CD4-positive, alpha-beta T cell treated with Interferon gamma for 1 hour (primary cell): ENCODE data around the gene MARVELD2.
"Not testable (repeated sequence)": the region's sequence is repeated elsewhere in the genome, so short reads cannot be mapped to it uniquely, and the experiment has no call there.

Experiments used
- DNase-seq: peaks from one replicate; pipeline ENCODE4 v3.0.0-alpha.2; 2020

The MARVELD2 gene

DNA sequence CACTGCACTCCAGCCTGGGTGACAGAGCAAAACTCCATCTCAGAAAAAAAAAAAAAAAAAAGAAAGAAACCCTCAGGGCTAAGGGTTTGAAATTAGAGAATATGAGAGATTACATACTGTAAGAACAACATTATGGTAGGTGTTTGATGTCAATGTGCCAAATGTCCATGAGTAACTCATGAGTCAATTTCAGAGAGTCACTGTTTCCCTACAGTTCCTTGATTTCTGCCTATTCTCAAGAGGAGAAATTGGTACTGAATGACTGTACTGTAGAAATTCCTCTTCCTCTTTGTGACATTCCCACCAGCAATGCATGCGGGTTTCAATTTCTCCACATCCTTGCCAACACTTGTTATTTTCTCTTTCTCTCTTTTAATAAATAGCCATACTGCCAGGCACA, 35.2 kb downstream of the MARVELD2 start:
- DNase-seq: no peak

DNA sequence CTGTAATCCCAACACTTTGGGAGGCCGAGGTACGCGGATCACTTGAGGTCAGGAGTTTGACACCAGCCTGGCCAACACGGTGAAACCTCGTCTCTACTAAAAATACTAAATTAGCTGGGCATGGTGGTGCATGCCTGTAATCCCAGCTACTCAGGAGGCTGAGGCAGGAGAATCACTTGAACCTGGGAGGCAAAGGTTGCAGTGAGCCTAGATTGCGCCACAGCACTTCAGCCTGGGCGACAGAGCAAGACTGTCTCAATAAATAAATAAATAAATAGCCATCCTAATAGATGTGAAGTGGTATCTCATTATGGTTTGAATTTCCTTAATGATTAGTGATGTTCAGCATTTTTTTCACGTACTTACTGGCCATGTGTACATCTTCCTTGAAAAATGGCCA, 35.6 kb downstream of the MARVELD2 start:
- DNase-seq: not testable (repeated sequence)

DNA sequence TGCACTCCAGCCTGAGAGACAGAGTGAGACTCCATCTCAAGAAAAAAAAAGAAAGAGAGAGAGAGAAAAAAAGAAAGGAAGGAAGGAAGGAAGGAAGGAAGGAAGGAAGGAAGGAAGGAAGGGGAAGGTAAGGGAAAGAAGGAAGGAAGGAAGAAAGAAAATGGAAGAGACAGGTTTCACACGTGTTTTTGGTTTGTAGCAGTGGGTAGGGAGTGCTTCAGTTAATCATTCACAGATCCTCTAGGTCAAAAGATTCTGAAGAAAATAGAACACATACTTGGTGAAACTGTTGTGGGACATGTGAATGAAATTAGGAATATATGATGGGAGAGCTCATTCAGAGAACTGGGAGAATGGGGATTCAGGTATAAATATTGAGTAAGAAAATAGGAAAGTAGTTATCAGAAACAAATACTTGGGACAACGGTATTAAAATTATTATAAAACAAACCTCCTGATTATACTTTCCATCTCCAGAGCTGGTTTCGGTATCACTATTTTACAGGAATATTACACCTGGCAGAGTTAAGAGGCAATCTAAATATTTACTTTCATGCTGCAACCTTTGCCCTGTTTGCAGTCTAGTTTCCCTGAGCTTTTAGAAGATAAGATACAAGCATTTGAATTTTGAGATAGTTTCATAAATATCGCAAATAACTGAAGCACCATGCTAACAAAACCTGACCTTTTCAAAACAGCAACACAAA, 37.2 kb downstream of the MARVELD2 start:
- no peak for DNase-seq

DNA sequence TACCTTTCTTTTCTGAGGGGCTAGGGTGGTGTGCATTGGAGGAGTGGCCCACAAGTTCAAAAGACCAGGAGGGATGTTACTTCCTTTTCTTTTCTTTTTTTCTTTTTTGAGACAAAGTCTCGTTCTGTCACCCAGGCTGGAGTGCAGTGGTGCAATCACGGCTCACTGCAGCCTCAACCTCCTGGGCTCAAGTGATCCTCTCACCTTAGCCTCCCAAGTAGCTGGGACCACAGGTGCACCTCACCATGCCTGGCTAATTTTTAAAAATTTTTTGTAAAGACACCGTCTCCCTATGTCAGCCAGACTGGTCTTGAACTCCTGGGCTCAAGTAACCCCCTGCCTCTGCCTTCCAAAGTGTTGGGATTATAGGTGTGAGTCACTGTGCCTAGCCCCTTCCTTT, 38.6 kb downstream of the MARVELD2 start:
- not testable (repeated sequence) for DNase-seq

DNA sequence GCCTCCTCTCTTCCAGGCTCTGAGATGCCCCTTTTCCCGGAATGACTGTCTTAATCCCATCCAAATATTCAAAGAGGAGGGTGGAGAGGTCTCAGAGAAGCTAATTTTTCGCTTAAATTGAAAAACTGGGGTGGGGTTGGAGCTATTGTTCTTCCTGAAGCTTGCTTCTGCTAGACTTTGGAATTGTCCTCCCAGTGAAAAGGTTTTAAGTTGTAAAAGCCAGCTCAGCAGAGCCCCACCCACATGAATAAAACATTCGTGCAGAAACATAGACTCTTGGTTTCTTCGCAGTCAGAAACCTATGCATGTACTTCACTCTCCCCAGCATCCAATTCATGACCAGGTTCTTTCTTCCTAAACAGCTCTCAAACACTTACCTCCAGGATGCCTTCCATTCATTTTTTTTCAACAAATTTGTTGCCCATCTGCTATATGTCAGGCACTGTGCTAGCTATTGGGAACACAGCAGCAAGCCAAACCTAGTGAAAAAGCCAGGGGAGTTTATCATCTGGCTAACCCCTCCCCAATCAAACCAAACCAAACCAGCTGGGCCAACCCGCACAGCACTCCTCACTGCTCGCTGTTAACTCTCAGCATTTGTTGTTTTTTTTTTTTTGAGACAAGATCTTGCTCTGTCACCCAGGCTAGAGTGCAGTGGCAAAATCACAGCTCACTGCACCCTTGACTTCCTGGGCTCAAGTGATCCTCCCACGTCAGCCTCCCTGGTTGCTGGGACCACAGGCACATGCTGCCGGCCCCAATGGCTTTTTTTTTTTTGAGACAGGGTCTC, 39.7 kb downstream of the MARVELD2 start:
- DNase-seq: no peak

DNA sequence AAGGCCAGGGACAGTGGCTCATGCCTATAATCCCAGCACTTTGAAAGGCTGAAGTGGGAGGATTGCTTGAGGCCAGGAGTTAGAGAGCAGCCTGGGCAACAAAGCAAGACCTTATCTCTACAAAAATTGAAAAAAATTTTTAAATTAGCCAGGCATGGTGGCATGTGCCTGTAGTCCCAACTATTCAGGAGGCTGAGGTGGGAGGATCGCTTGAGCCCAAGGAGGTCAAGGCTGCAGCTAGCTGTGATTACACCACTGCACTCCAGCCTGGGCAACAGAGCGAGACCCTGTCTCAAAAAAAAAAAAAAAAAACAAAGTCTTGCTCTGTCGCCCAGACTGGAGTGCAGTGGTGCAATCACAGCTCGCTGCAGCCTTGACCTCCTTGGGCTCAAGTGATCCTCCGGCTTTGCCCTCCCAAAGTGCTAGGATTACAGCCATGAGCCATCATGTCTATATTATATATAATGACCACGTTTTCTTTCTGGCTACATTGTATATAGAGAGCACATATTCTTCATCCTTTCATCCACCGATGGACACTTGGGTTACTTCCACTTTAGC, 40.6 kb downstream of the MARVELD2 start:
- not testable (repeated sequence) for DNase-seq

DNA sequence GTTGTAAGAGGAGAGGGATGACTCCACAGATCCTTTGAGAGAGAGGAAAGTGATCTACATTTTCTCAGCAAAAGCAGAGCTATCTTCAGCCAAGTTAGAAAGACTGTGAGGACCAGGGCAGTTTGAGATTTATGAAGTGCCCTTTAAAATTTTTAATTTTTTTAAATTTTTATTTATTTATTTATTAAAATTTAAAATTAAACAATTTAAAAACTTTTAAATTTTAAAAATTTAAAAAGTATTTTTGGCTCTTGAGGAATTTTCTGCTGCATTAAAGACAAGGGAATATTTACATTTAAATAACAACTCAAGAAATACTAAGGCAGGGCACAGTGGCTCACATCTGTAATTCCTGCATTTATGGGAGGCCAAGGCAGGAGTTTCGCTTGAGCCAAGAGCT, 47.3 kb downstream of the MARVELD2 start:
- no peak for DNase-seq

DNA sequence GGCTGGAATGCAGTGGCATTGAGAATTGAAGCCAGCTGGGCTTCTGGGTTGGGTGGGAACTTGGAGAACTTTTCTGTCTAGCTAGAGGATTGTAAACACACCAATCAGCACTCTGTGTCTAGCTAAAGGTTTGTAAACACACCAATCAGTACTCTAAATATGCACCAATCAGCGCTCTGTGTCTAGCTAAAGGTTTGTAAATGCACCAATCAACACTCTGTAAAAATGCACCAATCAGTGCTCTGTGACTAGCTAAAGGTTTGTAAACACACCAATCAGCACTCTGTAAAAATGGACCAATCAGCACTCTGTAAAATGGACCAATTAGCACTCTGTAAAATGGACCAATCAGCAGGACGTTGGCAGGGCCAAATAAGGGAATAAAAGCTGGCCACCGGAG, 51.5 kb downstream of the MARVELD2 start:
- DNase-seq: not testable (repeated sequence)

DNA sequence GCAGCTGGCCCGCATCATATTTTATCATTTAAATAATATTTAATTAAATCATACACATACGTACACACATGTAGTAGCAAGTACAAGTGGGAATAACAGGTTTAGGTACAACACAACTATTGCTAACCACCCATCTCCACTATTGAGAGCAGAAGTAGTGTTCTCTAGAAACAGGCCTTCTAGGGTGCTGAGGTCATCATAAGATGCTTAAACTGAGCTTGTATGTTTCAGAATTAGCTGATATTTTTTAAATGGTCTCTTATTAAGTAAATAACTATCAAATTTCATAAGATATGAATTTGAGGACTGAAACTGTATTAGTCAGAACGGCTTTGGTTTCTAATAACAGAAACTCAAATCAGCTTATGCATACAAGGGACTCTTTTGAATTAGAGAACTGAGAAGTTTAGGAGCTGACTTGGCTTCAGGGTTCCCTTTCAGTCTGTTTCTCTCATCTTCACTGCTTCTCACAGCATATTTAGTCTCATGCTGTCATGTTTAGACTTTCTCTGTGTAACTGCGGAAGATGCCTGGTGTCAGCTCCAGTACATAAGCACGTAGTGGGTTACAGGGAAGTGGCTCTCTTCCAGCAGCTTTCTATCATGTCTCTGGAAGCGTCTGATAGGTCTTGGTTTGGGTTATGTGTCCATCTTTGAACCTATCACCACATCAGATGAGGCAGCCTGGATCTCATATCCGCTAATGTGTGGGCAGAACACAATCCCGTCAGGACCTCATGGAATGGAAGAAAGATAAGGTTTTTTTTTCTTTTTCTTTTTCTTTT, 52.7 kb downstream of the MARVELD2 start:
- no peak for DNase-seq

DNA sequence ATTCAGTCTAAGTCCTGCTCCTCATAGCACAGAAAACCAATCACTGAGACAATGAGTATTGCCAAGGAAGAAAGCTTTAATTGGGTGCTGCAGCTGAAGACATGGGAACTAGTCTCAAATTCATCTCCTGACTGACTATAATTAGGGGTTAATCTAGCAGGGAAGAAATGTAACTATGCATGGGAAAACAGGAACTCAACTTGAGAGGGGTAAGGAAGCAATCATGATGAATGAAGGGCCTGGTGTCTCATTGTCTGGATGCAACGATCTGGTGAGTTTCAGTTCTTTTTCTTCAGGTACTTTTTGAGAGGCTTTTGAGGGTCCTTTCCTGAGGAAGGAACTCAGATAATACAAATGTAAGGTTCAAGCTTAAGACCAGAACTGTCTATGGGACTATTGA, 53.7 kb downstream of the MARVELD2 start:
- DNase-seq: no peak

DNA sequence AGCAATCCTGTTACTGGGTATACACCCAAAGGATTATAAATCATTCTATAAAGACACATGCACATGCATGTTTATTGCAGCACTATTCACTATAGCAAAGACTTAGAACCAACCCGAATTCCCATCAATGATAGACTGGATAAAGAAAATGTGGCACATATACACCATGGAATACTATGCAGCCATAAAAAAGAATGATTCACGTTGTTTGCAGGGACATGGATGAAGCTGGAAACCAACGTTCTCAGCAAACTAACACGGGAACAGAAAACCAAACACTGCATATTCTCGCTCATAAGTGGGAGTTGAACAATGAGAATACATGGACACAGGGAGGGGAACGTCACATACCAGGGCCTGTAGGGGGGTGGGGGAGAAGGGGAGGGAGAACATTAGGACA, 56.6 kb downstream of the MARVELD2 start:
- DNase-seq: not testable (repeated sequence)

DNA sequence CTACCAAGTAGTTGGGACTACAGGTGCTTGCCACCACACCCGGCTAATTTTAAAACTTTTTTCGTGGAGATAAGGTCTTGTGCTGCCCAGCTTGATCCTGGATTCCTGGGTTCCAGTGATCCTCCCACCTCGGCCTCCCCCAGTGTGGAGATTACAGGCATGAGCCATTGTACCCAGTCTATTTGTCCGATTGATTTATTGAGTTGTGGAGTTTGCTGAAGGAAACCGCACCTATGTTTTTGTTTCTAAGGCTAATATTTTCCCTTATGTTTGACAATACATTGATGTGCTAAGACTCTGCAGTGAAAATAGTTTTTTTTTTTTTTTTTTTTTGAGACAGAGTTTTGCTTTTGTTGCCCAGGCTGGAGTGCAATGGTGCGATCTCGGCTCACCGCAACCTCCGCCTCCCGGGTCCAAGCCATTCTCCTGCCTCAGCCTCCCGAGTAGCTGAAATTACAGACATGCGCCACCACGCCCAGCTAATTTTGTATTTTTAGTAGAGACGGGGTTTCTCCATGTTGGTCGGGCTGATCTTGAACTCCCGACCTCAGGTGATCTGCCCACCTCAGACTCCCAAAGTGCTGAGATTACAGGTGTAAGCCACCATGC, 57.7 kb downstream of the MARVELD2 start:
- DNase-seq: not testable (repeated sequence)

DNA sequence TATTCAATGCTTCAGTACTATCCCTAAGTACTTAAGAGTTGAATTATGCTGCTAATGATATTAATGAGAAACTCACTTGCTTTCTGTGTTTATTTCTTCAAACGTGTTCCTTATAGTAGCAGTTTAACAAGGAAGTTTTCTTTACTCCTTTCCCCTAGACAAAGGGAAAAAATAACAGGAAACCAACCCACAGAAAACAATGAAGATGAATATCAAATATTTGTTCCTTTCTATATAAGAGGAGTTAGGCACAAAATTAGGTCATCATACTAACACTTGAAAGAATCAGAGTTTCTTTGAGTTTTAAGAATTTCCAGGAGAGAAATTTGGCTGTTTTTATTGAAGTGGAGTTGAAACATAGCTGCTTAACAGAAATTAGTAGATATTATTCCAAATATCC, 62.3 kb downstream of the MARVELD2 start:
- no peak for DNase-seq

DNA sequence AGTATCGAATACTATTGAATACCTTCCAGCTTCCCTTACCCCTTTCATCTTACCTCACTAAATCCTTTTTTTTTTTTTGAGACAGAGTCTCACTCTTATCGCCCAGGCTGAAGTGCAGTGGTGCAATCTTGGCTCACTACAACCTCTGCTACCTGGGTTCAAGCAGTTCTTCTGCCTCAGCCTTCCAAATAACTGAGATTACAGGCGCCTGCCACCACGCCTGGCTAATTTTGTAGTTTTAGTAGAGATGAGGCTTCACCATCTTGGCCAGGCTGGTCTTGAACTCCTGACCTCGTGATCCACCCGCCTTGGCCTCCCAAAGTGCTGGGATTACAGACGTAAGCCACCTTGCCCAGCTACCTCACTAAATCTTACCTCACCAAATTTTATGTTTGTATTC, 63.4 kb downstream of the MARVELD2 start:
- DNase-seq: not testable (repeated sequence)

DNA sequence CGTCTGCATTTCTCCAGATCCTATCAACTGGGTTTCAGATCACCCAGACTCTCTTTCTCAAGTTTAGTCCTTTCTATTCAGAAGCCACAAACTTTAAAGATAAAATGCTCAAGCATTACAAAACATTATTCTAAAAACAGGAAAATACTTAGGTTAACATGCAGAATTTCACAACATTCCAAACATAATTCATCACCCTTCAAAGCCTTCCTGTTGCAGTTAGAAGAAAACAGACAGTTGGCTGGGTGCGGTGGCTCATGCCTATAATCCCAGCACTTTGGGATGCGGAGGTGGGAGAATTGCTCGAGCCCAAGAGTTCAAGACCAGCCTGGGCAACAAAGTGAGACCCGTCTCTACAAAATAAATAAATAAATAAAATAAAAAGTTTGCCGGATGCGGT, 70.0 kb downstream of the MARVELD2 start:
- no peak for DNase-seq

DNA sequence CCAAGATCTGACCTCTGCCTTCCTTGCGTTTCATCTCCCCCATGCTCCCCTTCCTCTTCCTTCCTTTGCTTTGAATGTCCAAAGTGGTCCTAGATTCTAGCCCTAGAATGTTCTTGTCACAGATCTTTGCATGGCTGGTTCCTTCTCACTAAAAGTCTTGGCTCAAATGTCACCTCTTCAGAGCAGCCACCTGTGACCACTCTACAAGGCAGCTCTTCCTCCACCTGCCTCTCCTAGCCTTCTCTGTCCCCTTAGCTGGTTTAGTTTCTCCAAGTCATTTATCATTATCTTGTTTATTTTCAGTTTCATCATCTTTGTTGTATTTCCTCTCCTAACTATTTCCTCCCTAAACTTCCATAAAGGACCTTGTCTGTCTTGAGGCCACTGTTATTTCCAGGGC, 70.6 kb downstream of the MARVELD2 start:
- no peak for DNase-seq

DNA sequence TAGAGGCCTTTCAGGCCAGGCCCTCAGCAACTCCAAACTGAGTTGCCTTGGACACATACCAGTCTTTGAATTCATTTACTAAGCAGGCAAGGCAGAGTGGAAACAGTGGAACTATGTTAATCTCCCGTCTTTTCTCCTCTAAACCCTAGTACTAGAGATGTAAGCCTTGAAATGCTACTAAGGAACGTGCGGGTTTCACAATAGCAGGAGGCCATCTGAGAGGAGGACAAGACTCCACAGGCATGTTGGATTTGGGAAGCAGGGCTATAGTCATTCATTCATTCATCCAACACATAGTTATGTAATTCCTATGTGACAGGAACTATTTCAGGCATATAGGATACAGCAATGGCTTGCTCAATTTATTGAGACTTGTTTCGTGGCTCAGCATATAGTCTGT, 74.3 kb downstream of the MARVELD2 start:
- no peak for DNase-seq

DNA sequence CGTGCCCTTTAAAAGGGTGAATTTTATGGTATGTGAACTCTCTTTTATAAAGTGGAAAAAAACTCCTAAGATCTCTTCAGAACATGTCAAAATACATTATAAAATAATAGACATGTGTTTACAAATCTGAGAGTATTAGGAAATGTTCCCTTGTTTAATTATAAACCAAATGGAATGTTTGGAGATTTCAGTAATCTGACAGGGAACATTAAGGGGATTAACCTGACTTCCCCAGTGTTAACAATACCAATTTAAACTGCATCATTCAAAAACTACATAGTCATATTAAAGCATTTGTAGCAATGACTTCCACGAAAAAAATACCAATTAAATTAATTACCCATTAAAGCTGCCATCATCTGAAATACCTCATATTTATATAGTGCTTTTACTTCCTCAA, 76.1 kb downstream of the MARVELD2 start:
- DNase-seq: no peak

DNA sequence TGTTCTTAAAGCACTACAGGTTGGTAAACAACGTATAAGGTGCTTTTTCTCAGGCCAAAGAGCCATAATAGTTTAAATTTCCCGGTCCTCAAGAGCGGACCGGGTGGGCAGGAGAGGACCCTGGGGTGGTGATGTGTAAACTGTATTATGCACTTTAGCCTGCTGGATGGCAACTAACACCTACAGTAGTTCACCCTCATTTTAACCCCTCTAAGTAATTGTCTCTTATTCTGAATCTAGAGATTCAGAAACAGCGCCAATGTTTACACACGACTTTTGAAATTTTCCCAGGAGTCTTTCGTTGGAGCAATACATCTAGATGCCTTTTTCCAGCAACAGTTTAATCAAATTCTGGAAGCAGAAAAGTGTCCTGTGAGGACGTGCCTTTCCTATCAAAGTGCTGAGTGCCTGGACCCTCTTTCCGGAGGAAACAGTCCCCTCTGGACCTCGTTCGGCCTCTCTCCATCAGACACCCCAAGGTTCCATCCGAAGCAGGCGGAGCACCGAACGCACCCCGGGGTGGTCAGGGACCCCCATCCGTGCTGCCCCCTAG, 77.0 kb downstream of the MARVELD2 start:
- DNase-seq: no peak

DNA sequence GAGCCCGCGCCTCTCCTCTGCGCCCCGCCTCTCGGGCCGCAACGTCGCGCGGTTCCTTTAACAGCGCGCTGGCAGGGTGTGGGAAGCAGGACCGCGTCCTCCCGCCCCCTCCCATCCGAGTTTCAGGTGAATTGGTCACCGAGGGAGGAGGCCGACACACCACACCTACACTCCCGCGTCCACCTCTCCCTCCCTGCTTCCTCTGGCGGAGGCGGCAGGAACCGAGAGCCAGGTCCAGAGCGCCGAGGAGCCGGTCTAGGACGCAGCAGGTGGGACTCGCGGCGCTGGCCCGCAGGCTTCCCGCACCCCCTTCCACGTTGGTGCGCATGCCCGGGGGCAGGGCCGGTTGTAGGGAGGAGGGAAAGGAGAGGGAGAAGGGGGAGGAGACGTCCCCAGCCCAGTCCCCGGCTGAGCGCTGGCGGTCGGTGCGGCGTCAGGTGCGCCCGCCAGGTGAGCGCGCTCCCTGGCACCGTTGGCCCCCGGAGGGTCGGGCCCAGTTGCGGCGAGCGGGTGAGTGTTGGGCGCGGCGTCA, 77.5 kb downstream of the MARVELD2 start, which contains the start of gene OCLN:
TSS of gene OCLN (plus strand) at position 400 of the 532 bp plus-strand sequence. CDS start 11,455 bp downstream, outside the sequence.
- no peak for DNase-seq

DNA sequence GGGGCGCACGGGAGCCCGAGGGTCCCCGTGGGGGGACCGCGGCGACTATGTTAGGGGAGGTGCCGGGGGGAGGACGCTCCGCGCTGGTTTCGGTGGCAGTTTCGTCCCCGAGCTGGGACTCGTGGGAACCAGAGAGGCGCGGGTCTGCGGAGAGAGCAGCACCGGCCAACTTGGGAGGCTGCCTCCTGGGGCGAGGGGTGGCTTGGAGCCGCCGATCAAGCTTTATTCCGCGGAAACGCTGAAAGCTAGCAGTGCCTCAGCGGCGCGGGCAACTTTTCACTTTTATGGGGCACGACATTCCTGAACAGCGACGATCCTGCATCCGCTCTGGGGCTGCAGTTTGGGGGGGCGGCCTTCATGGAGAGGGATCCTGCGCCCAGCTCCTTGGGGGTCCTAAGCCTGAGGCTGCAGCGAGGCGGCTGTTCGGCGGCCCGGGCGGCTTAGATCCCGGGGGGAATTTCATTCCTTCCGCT, 78.0 kb downstream of the MARVELD2 start:
- DNase-seq: no peak
